ENCODE results near the gene TIPRL. TPM values are rescaled to one million over a fixed set of nuclear protein-coding genes. Genes with fewer than 3 reads are reported as not detected.

The TIPRL gene
- total and polyA plus RNA-seq, 12 donors: 9.6 to 37.5 (median 30.7) TPM

DNA sequence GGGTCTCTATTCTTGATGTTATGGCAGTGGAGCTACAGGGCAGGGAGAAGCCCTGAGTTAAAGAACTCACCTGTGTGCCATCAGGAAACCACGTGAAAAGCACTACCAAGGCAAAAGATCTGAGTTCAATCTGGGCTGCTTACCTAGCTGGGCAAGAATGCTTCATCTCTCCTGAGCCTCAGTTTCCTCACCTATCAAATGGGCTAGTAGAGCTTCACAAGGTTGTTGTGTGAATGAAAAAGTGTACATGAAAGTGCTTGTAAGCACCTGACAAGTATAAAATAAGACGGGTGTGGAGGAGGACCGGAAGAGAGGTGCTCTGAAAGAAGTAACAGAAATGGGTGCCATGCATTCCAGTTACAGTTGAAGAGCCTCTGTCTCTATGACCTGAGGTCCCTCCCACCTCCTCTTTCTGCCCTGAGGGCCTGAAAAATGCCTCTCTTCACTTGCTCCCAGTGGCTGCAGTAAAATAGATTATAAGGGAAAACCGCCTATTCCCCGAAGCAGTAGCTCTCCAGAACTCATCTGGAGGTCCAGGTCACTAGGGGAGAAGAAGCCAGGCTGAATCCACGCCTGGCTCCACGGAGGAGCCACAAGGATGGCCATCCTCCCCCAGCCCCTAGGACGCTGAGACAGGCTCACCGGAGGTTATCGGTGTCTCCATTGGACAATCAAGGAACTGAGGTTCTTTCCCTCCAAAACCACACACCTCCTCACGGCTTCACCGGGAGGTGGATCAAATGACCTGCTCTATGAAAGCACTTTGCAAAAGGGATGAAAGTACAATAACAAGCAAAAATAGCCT is 43.4 kb upstream of the TIPRL start:
- intact Hi-C loops (cut with DNase I): no loop called here
- Histone ChIP-seq H3K9me3 (no peaks in the 10 kb centered on the region), H3K36me3 (no peaks in the 10 kb centered on the region), H3K4me1 (peaks cover 0 to 26% (median 16%) of the 10 kb centered on the region in 9 donors), H3K27ac (peak overlapping the region in 4 of 10 donors; percentile 48 to 71 (median 65)), H3K4me3 (peak overlapping the region in 9 of 10 donors; percentile 62 to 97 (median 81)), H3K27me3 (peaks cover 0 to 33% (median 0%) of the 10 kb centered on the region in 7 donors)
- ATAC-seq (peak in 1 of 8 donors; percentile 48), DNase-seq (no peak)
- TF ChIP-seq, protein P1, sequence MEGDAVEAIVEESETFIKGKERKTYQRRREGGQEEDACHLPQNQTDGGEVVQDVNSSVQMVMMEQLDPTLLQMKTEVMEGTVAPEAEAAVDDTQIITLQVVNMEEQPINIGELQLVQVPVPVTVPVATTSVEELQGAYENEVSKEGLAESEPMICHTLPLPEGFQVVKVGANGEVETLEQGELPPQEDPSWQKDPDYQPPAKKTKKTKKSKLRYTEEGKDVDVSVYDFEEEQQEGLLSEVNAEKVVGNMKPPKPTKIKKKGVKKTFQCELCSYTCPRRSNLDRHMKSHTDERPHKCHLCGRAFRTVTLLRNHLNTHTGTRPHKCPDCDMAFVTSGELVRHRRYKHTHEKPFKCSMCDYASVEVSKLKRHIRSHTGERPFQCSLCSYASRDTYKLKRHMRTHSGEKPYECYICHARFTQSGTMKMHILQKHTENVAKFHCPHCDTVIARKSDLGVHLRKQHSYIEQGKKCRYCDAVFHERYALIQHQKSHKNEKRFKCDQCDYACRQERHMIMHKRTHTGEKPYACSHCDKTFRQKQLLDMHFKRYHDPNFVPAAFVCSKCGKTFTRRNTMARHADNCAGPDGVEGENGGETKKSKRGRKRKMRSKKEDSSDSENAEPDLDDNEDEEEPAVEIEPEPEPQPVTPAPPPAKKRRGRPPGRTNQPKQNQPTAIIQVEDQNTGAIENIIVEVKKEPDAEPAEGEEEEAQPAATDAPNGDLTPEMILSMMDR (IDR thresholded peaks at IDR 0.05): no peak
- 43 to 44% methylated on average over 12 of the region's 12 CpGs for WGBS, 2 donors

DNA sequence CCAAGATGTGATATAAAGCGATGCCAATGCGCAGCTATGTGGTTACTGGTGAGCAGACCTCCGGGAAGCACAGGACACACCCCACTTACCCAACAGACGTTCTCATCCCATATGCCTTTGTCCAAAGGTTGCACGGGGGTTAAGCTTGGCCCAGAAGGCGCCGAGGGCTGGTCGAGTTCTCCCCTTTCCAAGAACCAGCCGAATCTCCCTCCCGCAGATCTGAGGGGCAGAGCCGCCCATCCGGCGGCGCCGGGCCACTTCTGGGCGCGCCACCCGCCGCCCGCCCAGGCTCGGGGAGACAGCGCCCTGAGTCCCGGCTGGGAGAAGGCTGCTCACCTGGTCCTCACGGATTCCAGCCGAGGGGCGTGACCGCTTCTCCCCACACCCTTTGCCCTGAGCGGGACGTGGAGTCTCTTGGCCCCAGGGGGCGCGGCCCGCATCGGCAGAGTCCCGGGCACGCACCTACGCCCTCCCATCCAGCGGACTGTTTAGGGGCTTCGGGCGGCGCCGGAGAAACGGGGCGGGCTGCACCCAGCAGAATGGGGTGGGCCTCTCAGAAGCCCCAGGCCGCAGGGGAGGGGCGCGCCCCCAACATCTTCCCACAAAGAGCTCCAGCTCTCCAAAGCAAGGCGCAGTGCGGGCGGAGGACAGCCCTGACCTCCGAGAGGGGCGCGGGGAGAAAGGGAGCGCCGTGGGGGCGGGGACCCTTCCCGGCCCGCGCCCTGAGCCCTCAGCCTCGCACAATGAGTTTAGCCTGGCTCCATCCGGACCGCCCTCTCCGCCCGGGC is 42.6 kb upstream of the TIPRL start:
- WGBS, 2 donors: 0 to 1% methylated on average over 46 to 63 of the region's 63 CpGs

DNA sequence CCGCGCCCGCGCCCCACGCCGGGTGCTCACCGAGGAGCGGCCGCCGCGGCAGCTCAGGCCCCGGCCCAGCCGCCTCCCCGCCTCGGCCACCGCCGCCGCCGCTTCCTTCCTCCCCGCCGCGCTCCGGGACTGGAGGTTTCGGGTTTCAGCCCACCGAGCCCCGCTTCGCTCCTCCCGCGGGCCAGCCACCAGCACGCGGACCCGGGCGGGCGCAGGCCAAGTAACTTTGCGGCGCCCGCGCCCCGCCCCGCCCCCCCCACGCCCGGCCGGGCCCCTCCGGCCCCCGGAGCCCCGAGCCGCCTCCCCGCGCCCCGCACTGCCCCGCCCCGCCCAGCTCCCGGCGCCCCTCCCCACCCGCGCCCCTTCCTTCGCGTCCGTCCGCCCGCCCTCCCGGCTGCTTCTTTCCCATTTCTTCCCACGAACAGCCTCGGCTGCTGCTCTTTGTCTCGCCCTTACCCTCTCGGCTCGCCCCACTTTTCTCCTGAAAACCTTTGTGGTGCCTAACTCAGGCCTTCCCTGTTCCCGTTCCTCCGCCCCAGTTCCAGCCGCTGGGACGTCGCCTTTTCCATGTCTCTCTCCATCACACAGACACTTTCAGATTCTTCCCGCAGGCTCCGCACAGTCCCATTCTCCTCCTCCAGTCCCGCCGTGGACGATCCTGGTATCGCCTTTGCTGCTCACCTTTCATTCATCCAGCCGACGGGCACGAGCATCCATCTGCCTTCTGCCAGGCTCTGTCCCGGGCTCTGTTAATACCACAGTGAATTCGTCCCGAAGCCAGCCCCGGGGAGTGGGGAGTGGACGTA is 41.9 kb upstream of the TIPRL start, which contains the start of gene GPR161:
Gene GPR161, minus strand, starts transcription at position 222 of the 806 bp plus-strand sequence. CDS start 32,080 bp downstream, outside the sequence.
- DNase-seq: peak; percentile 43 to 67
- Histone ChIP-seq H3K9me3 (no peaks in the 10 kb centered on the region), H3K27ac (peak within 1 kb of the TSS; percentile 36 to 87 (median 73)), H3K4me3 (peak within 1 kb of the TSS; percentile 62 to 97 (median 82)), H3K4me1 (peaks cover 0 to 26% (median 16%) of the 10 kb centered on the region in 9 donors), H3K36me3 (no peaks in the 10 kb centered on the region), H3K27me3 (peaks cover 0 to 33% (median 0%) of the 10 kb centered on the region in 7 donors)
- peak; percentile 29 to 74 (median 66) for ATAC-seq
- intact Hi-C loops (cut with DNase I): no loop called here
- 0 to 1% methylated on average over 43 to 86 of the region's 86 CpGs for WGBS, 2 donors
- TF ChIP-seq, protein P1 (IDR thresholded peaks at IDR 0.05): no peak

More for the DNA sequence above, 42.6 kb upstream of the TIPRL start:
- intact Hi-C loops (cut with DNase I): no loop called here
- Histone ChIP-seq H3K4me3 (peak overlapping the region; percentile 62 to 97 (median 82)), H3K9me3 (no peaks in the 10 kb centered on the region), H3K4me1 (peaks cover 0 to 26% (median 16%) of the 10 kb centered on the region in 9 donors), H3K36me3 (no peaks in the 10 kb centered on the region), H3K27ac (peak overlapping the region; percentile 36 to 79 (median 63)), H3K27me3 (peaks cover 0 to 33% (median 0%) of the 10 kb centered on the region in 7 donors)
- TF ChIP-seq, protein P1 (IDR thresholded peaks at IDR 0.05): peak in 1 of 9 donors; percentile 11
- peak in 1 of 2 donors; percentile 31 for DNase-seq
- ATAC-seq: peak; percentile 24 to 58 (median 50)
